Measurements from ENCODE around the gene CCDC136. TPM values are rescaled to one million over a fixed set of nuclear protein-coding genes. Genes with fewer than 3 reads are reported as not detected.

Gene CCDC136
- total and polyA plus RNA-seq, 12 donors, result 1.8 to 14.4 (median 8.0) TPM

DNA sequence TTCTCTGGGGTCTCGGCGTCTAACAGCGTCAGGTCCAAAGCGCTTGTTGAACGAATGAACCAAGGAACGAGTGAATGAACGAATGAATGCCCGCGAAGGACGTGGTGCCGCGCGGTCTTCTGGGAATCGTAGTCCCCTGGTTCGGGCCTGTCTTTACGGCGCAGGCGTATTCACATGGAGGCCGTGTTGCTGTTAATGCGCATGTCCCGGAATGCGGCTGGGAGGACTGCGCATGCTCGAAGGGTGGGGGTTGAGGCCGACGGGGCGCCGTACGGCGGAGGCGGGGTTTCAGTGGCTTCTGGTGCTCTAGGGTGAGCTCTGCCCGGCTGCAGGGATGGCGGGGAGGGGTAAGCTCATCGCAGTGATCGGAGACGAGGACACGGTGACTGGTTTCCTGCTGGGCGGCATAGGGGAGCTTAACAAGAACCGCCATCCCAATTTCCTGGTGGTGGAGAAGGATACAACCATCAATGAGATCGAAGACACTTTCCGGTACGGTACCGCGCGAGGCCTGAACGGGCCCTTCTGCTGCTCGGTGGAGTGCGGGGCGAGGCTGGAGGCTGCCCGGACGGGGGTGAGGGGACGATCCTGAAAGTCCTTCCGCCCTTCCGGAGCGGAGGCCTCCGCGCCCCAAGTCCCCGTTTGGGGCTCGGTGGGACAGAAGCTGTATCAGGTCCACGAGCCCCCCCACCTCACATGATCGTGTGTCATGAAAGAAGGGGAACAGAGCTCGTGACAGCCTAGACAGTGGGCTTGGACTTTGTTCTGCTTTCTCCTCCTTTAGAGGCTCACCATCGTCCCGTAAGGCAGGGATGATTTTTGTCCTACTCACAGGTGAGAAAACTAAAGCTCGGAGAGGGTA is 71.0 kb downstream of the CCDC136 start, which contains the start of gene ATP6V1F:
ATP6V1F (plus strand) TSS at position 286 of the 862 bp plus-strand sequence; CDS start at position 335, 49 bp downstream.
- WGBS, 2 donors, result 0% methylated on average over 65 of the region's 65 CpGs
- Histone ChIP-seq H3K4me1 (peaks cover 17 to 62% (median 41%) of the 10 kb centered on the region in 9 donors), H3K27ac (peak within 1 kb of the TSS in 9 of 10 donors; percentile 40 to 87 (median 75)), H3K4me3 (peak within 1 kb of the TSS; percentile 56 to 83 (median 70)), H3K9me3 (no peaks in the 10 kb centered on the region), H3K27me3 (no peaks in the 10 kb centered on the region), H3K36me3 (peaks cover 0 to 39% (median 8%) of the 10 kb centered on the region in 9 donors)
- intact Hi-C loops (cut with DNase I), result loop anchor here in 5 of 10 donors (1.0 to 10.0 kb wide), 5 partner anchors 32 to 128 kb away; partner anchors contain the start of genes CALU (in 5 of the 5), CCDC136 (in 1 of the 5) and FLNC (in 1 of the 5)
- TF ChIP-seq, protein P1, sequence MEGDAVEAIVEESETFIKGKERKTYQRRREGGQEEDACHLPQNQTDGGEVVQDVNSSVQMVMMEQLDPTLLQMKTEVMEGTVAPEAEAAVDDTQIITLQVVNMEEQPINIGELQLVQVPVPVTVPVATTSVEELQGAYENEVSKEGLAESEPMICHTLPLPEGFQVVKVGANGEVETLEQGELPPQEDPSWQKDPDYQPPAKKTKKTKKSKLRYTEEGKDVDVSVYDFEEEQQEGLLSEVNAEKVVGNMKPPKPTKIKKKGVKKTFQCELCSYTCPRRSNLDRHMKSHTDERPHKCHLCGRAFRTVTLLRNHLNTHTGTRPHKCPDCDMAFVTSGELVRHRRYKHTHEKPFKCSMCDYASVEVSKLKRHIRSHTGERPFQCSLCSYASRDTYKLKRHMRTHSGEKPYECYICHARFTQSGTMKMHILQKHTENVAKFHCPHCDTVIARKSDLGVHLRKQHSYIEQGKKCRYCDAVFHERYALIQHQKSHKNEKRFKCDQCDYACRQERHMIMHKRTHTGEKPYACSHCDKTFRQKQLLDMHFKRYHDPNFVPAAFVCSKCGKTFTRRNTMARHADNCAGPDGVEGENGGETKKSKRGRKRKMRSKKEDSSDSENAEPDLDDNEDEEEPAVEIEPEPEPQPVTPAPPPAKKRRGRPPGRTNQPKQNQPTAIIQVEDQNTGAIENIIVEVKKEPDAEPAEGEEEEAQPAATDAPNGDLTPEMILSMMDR (IDR thresholded peaks at IDR 0.05), result peak in 1 of 9 donors; percentile 10
- DNase-seq, result peak; percentile 98 to 99
- peak; percentile 81 to 94 (median 88) for ATAC-seq

DNA sequence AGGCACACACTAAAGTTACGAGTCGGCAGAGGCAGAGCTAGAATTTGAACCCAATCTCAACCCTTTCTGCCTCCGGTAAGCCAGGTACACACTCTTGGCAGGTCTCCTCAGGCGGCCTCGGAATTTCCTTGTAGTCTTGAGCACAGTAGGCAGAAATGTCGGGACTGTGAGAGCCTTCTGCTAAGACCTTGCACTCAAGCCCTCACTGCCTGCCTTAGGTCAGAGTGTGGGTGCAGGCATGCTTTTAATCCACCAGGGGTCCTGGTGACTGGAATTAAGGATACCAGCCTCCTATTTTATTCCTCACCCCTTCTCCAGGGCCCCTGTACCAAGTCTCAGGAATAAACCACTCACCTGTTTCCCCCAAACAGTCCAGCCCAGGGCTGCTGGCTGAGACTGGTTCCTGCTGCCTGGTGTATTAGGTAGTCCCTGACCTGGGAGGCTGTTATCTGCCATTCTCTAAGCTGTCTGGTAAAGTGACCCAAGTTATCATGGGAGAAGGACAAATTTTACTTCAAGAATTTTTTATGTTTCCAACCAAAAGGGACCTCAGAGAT is 71.7 kb downstream of the CCDC136 start:
- Histone ChIP-seq H3K27ac (peak overlapping the region in 9 of 10 donors; percentile 40 to 87 (median 75)), H3K9me3 (no peaks in the 10 kb centered on the region), H3K27me3 (no peaks in the 10 kb centered on the region), H3K4me3 (peak overlapping the region; percentile 56 to 83 (median 70)), H3K4me1 (peaks cover 16 to 66% (median 42%) of the 10 kb centered on the region in 9 donors), H3K36me3 (peaks cover 0 to 35% (median 8%) of the 10 kb centered on the region in 9 donors)
- TF ChIP-seq, protein P1 (IDR thresholded peaks at IDR 0.05), result peak in 7 of 9 donors; percentile 17 to 50 (median 35)
- peak in 3 of 8 donors; percentile 1 to 3 (median 2) for ATAC-seq
- no peak for DNase-seq
- intact Hi-C loops (cut with DNase I), result loop anchor here in 4 of 10 donors (2.0 to 10.0 kb wide), 4 partner anchors 33 to 129 kb away; partner anchors contain the start of genes CALU (in 4 of the 4), CCDC136 (in 1 of the 4) and FLNC (in 1 of the 4)
- WGBS, 2 donors, result 0 to 1% methylated on average over 6 of the region's 6 CpGs

DNA sequence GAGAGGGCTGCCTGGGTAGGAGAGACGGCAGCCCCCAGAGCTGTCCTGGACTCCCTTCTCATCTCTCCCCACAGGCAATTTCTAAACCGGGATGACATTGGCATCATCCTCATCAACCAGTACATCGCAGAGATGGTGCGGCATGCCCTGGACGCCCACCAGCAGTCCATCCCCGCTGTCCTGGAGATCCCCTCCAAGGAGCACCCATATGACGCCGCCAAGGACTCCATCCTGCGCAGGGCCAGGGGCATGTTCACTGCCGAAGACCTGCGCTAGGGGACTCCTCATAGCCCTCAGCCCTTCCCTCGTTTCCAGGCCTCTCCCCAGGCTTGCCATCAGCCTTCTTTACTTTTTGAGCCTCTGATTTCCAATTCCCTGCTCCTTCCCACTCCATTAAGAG is 73.5 kb downstream of the CCDC136 start:
- DNase-seq, result no peak
- ATAC-seq, result no peak
- 95% methylated on average over 12 of the region's 12 CpGs for WGBS, 2 donors
- TF ChIP-seq, protein P1 (IDR thresholded peaks at IDR 0.05), result no peak
- intact Hi-C loops (cut with DNase I), result loop anchor here in 3 of 10 donors (10.0 kb wide), 2 partner anchors 71 to 131 kb away; partner anchors contain the start of genes CALU (in 3 of the 3) and CCDC136 (in 1 of the 3)
- H3K27me3 ChIP-seq, result peaks cover 0 to 17% (median 0%) of the 10 kb centered on the region in 7 donors
- peaks cover 0 to 27% (median 8%) of the 10 kb centered on the region in 9 donors for H3K36me3 ChIP-seq
- no peak overlapping the region for H3K4me3 ChIP-seq
- H3K4me1 ChIP-seq, result peaks cover 12 to 66% (median 43%) of the 10 kb centered on the region in 9 donors
- H3K27ac ChIP-seq, result no peak overlapping the region
- no peaks in the 10 kb centered on the region for H3K9me3 ChIP-seq

Measured in heart right ventricle (tissue), 16 donors.